Lung (tissue), 12 donors: ENCODE measurements around the gene PRRT2. TPM values are rescaled to one million over a fixed set of nuclear protein-coding genes. Genes with fewer than 3 reads are reported as not detected.
"Not testable (repeated sequence)": the region's sequence is repeated elsewhere in the genome, so short reads cannot be mapped to it uniquely, and the experiment has no call there.

Experiments used
- ATAC-seq: fragments of 200-7000 bp; cut with Tn5 transposase; one replicate; pipeline ENCODE4 v1.9.1; 2020; ENCODE audit warnings: moderate number of reproducible peaks; ENCODE audit not compliant: insufficient read depth, low FRiP score
- DNase-seq, 3 donors: peaks; one replicate each; pipeline ENCODE4 v3.0.0-alpha.2; 2013 to 2017
- H3K27ac ChIP-seq, 2 donors: one replicate each; pipeline ENCODE4 v1.5.1; 2013; ENCODE audit warnings: mild to moderate bottlenecking in 2 of 2, moderate library complexity in 2 of 2, control low read depth in 1 of 2, inconsistent platforms in 1 of 2, low read depth in 1 of 2, low read length in 1 of 2
- H3K27me3 ChIP-seq, 3 donors: one replicate each; pipeline ENCODE4 v1.5.1; 2013; ENCODE audit warnings: low read length in 2 of 3; ENCODE audit not compliant: control insufficient read depth in 3 of 3, insufficient read depth in 3 of 3
- H3K36me3 ChIP-seq, 4 donors: one replicate each; pipeline ENCODE4 v1.5.1; 2013; ENCODE audit warnings: low read length in 4 of 4, mild to moderate bottlenecking in 1 of 4, moderate library complexity in 1 of 4; ENCODE audit not compliant: control insufficient read depth in 4 of 4, insufficient read depth in 4 of 4
- H3K4me1 ChIP-seq, 5 donors: one replicate each; pipeline ENCODE4 v1.5.1; 2013; ENCODE audit warnings: low read length in 5 of 5, mild to moderate bottlenecking in 2 of 5, moderate library complexity in 1 of 5; ENCODE audit not compliant: control insufficient read depth in 5 of 5, insufficient read depth in 5 of 5
- H3K4me3 ChIP-seq: one replicate; pipeline ENCODE4 v1.5.1; 2013; ENCODE audit warnings: mild to moderate bottlenecking, control low read depth, moderate library complexity
- H3K9ac ChIP-seq, 2 donors: one replicate each; pipeline ENCODE4 v1.5.1; 2013; ENCODE audit warnings: low read length in 2 of 2, control low read depth in 1 of 2; ENCODE audit not compliant: insufficient read depth in 1 of 2
- H3K9me3 ChIP-seq, 4 donors: one replicate each; pipeline ENCODE4 v1.5.1; 2013; ENCODE audit warnings: low read length in 3 of 4, mild to moderate bottlenecking in 1 of 4, moderate library complexity in 1 of 4; ENCODE audit not compliant: control insufficient read depth in 4 of 4, insufficient read depth in 3 of 4
- CTCF ChIP-seq: IDR thresholded peaks from 2 replicates; pipeline ENCODE4 v1.5.1; 2012; ENCODE audit warnings: mild to moderate bottlenecking; ENCODE audit errors: control extremely low read depth, extremely low read depth
- WGBS, 2 donors: extraction: QIAGEN DNeasy Blood & Tissue Kit; methylation state at CpG; one replicate each; pipeline ENCODE4 v1.1.7; 2013; 5-methylcytosine and 5-hydroxymethylcytosine counted together
- polyA plus RNA-seq, 2 donors: library from polyadenylated mRNA; stranded (reverse); fragments of 200-250 nt; gene quantifications; one replicate each; pipeline ENCODE4 v1.2.1, GENCODE V29; 2013
- total RNA-seq, 2 donors: library from RNA; depleted of rRNA in 1 of 2; stranded (reverse); fragments of >200 nt in 1 of 2; gene quantifications; one replicate each; pipeline ENCODE4 v1.2.1, GENCODE V29; 2014 to 2021
- donor health status: control.
- donor health status: control.
- donor health status: Bipolar disorder and iron deficiency.
- donor health status: healthy.
- donor health status: DM: yes; HTN: yes; CAD: no.

The PRRT2 gene
- total and polyA plus RNA-seq, 4 donors, result 0.49 to 6.5 (median 1.5) TPM

DNA sequence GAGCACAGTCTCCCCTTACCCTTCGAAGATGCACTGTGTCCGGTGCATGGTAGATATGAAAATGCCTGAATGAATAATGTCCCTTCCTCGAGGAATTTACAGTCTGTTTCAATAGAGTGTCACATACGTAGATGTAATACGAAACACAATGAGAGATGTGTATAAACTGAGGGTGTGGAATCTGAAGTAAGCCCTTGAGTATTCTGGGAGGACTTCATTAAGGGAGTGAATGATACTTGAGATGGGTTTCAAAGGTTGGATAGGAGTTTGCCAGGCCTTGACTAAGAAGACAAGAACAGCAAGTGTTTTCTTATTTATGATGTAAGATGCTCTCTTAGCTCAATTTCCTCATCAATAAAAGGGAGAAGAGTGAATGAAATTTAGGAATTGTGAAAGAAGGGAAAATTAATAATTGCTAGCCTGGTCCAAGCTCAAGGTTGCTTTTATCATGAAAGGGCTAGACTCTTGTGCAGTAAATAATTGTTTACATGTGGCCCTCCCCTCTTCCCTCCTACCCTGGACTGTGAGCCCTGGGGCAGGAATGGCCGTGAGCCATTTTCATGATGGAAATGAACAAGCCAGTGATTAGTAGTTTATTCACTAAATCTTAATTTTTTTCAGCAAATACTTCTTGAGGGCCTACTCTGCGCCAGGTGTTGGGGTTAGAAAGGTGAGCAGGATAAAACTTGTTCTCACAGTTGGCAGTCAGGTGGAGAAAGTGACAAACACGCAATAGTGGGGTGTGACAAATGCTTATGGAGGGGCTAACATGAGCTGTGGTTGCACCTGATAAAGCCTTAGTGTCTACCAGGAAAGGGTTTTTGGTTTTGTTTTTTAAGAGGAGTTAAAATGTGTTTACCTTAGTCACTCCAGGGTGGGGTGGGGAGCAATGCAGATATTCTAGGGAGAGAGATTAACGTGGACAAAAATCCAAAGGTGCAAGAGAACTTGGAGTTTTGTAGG is 19.9 kb upstream of the PRRT2 start:
- 64 to 76% methylated on average over 9 of the region's 9 CpGs for WGBS, 2 donors
- no peak for DNase-seq
- H3K4me3 ChIP-seq, result no peak overlapping the region

DNA sequence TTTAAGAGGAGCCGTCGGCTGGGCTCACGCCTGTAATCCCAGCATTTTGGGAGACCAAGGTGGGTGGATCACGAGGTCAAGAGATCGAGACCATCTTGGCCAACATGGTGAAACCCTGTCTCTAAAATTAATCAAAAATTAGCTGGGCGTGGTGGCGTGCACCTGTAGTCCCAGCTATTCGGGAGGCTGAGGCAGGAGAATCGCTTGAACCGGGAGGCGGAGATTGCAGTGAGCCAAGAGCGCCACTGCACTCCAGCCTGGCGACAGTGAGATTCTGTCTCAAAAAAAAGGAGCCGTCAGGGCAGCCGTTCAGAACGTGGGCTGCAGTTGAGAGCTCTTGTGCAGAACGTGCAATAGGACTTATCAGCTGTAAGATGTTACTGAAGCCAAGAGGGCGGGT is 18.8 kb upstream of the PRRT2 start:
- not testable (repeated sequence) for H3K27ac ChIP-seq, H3K27me3 ChIP-seq, H3K4me3 ChIP-seq, H3K9ac ChIP-seq, DNase-seq, H3K9me3 ChIP-seq, ATAC-seq
- Histone ChIP-seq H3K4me1 (peaks cover 2 to 23% (median 6%) of the 10 kb centered on the region in 5 donors), H3K36me3 (peaks cover 0 to 17% (median 7%) of the 10 kb centered on the region in 4 donors)
- WGBS, 2 donors, result 90 to 91% methylated on average over 18 of the region's 18 CpGs

More for the DNA sequence above, 19.9 kb upstream of the PRRT2 start:
- peak overlapping the region in 1 of 2 donors; percentile 63 for H3K9ac ChIP-seq
- peaks cover 2 to 23% (median 6%) of the 10 kb centered on the region in 5 donors for H3K4me1 ChIP-seq
- no peak overlapping the region for H3K27ac ChIP-seq
- peaks cover 0 to 8% (median 2%) of the 10 kb centered on the region in 4 donors for H3K36me3 ChIP-seq
- H3K9me3 ChIP-seq, result no peaks in the 10 kb centered on the region
- no peak for ATAC-seq
- TF ChIP-seq CTCF, result no peak
- no peaks in the 10 kb centered on the region for H3K27me3 ChIP-seq

GRCh38 chr16:29794231-29794710 is 17.7 kb upstream of the PRRT2 start:
- H3K27ac ChIP-seq, result no peak overlapping the region
- WGBS, 2 donors, result 90 to 96% methylated on average over 3 of the region's 3 CpGs
- H3K36me3 ChIP-seq, result peaks cover 6 to 28% (median 17%) of the 10 kb centered on the region in 4 donors
- H3K4me1 ChIP-seq, result peaks cover 2 to 23% (median 6%) of the 10 kb centered on the region in 5 donors
- ATAC-seq (no peak), DNase-seq (no peak)
- no peak for TF ChIP-seq CTCF
- H3K27me3 ChIP-seq, result no peaks in the 10 kb centered on the region
- H3K9me3 ChIP-seq, result no peaks in the 10 kb centered on the region
- no peak overlapping the region for H3K4me3 ChIP-seq
- no peak overlapping the region for H3K9ac ChIP-seq

GRCh38 chr16:29802416-29802935 is 9.5 kb upstream of the PRRT2 start:
- Histone ChIP-seq H3K36me3 (peaks cover 6 to 37% (median 29%) of the 10 kb centered on the region in 4 donors), H3K27me3 (no peaks in the 10 kb centered on the region), H3K4me1 (peaks cover 0 to 18% (median 7%) of the 10 kb centered on the region in 5 donors), H3K4me3 (no peak overlapping the region), H3K9me3 (no peaks in the 10 kb centered on the region), H3K9ac (no peak overlapping the region), H3K27ac (no peak overlapping the region)
- ATAC-seq (no peak), DNase-seq (no peak)
- no peak for TF ChIP-seq CTCF
- 95 to 97% methylated on average over 8 of the region's 8 CpGs for WGBS, 2 donors
